ENCODE results near the gene YJEFN3.

YJEFN3 gene

GRCh38 chr19:19554074-19555023, 25.6 kb downstream of the YJEFN3 start:
- DNase-seq (ENCODE audit: low read depth): no peak

- DNase-seq (ENCODE audit: low read depth): no peak
Observed at GRCh38 chr19:19558055-19558454, 29.3 kb downstream of the YJEFN3 start.

GRCh38 chr19:19558636-19559035, 29.9 kb downstream of the YJEFN3 start:
- DNase-seq (ENCODE audit: low read depth): no peak

GRCh38 chr19:19559931-19560330, 31.2 kb downstream of the YJEFN3 start:
- DNase-seq (ENCODE audit: low read depth): no peak

- no peak for DNase-seq (ENCODE audit: low read depth)
Observed at GRCh38 chr19:19561946-19562664, 33.4 kb downstream of the YJEFN3 start.

GRCh38 chr19:19562665-19563347, 34.1 kb downstream of the YJEFN3 start:
- DNase-seq (ENCODE audit: low read depth): no peak

GRCh38 chr19:19563348-19563848, 34.7 kb downstream of the YJEFN3 start:
- no peak for DNase-seq (ENCODE audit: low read depth)

GRCh38 chr19:19566306-19566705, 37.6 kb downstream of the YJEFN3 start:
- no peak for DNase-seq (ENCODE audit: low read depth)

GRCh38 chr19:19567391-19567790, 38.7 kb downstream of the YJEFN3 start:
- no peak for DNase-seq (ENCODE audit: low read depth)

GRCh38 chr19:19568802-19569756, 40.4 kb downstream of the YJEFN3 start:
- DNase-seq (ENCODE audit: low read depth): no peak

- DNase-seq (ENCODE audit: low read depth): no peak
Observed at GRCh38 chr19:19570571-19570970, 41.9 kb downstream of the YJEFN3 start.

- DNase-seq (ENCODE audit: low read depth): no peak
Observed at GRCh38 chr19:19571071-19571786, 42.5 kb downstream of the YJEFN3 start.

- no peak for DNase-seq (ENCODE audit: low read depth)
Observed at GRCh38 chr19:19575411-19575810, 46.7 kb downstream of the YJEFN3 start.

- no peak for DNase-seq (ENCODE audit: low read depth)
Observed at GRCh38 chr19:19578252-19578651, 49.5 kb downstream of the YJEFN3 start.

GRCh38 chr19:19579533-19580361, 51.0 kb downstream of the YJEFN3 start:
- no peak for DNase-seq (ENCODE audit: low read depth)

- no peak for DNase-seq (ENCODE audit: low read depth)
Observed at GRCh38 chr19:19580418-19580817, 51.7 kb downstream of the YJEFN3 start.

- no peak for DNase-seq (ENCODE audit: low read depth)
Observed at GRCh38 chr19:19581391-19581790, 52.7 kb downstream of the YJEFN3 start.

- DNase-seq (ENCODE audit: low read depth): no peak
Observed at GRCh38 chr19:19582471-19582870, 53.8 kb downstream of the YJEFN3 start.

- no peak for DNase-seq (ENCODE audit: low read depth)
Observed at GRCh38 chr19:19584356-19584755, 55.6 kb downstream of the YJEFN3 start.
